AG09319 (cell line): Measurements from ENCODE around the gene ARHGEF3.

Source experiments
- DNase-seq: peaks from one replicate; pipeline ENCODE4 v3.0.0-alpha.2; 2010; ENCODE audit warnings: low read depth; ENCODE audit errors: extremely low read depth
- CTCF ChIP-seq: IDR thresholded peaks from 2 replicates; pipeline ENCODE4 v1.5.1; 2011; ENCODE audit warnings: low read depth, mild to moderate bottlenecking, inconsistent platforms, low read length, moderate library complexity

ARHGEF3 gene

GRCh38 chr3:56819016-56819809, 17.5 kb upstream of the ARHGEF3 start:
- no peak for DNase-seq
- no peak for TF ChIP-seq CTCF

GRCh38 chr3:56818156-56818985, 16.6 kb upstream of the ARHGEF3 start:
- TF ChIP-seq CTCF, result no peak
- no peak for DNase-seq

GRCh38 chr3:56817646-56818045, 15.9 kb upstream of the ARHGEF3 start:
- TF ChIP-seq CTCF, result no peak
- no peak for DNase-seq

GRCh38 chr3:56816061-56816460, 14.3 kb upstream of the ARHGEF3 start:
- no peak for DNase-seq
- no peak for TF ChIP-seq CTCF

GRCh38 chr3:56815589-56815988, 13.8 kb upstream of the ARHGEF3 start:
- no peak for DNase-seq
- no peak for TF ChIP-seq CTCF

GRCh38 chr3:56813653-56813960, 11.9 kb upstream of the ARHGEF3 start:
- DNase-seq, result no peak
- TF ChIP-seq CTCF, result no peak
